ENCODE data around the gene USP7. TPM values are rescaled to one million over a fixed set of nuclear protein-coding genes. Genes with fewer than 3 reads are reported as not detected.
"Not testable (repeated sequence)": the region's sequence is repeated elsewhere in the genome, so short reads cannot be mapped to it uniquely, and the experiment has no call there.

Gene USP7
- total RNA-seq, 4 donors from 2014 or later: 125 to 139 (median 130) TPM

GRCh38 chr16:8848231-8848938, 115.3 kb downstream of the USP7 start:
- Histone ChIP-seq H3K27me3 (no peaks in the 10 kb centered on the region), H3K36me3 (peaks cover 0 to 50% (median 0%) of the 10 kb centered on the region in 3 donors), H3K4me3 (no peak overlapping the region), H3K9me3 (peaks cover 0 to 3% (median 0%) of the 10 kb centered on the region in 4 donors), H3K27ac (no peak overlapping the region), H3K4me1 (peaks cover 0 to 4% (median 2%) of the 10 kb centered on the region in 4 donors)
- peak in 1 of 3 donors; percentile 49 for DNase-seq
- no peak for TF ChIP-seq POLR2A (IDR thresholded peaks at IDR 0.05)
- no peak for TF ChIP-seq CTCF (IDR thresholded peaks at IDR 0.05)

- Histone ChIP-seq H3K36me3 (peaks cover 0 to 50% (median 0%) of the 10 kb centered on the region in 3 donors), H3K4me1 (peaks cover 0 to 4% (median 2%) of the 10 kb centered on the region in 4 donors), H3K27ac (no peak overlapping the region), H3K27me3 (no peaks in the 10 kb centered on the region), H3K9me3 (peaks cover 0 to 3% (median 0%) of the 10 kb centered on the region in 4 donors), H3K4me3 (no peak overlapping the region)
- DNase-seq: peak in 2 of 3 donors; percentile 37 to 44
- TF ChIP-seq POLR2A (IDR thresholded peaks at IDR 0.05): no peak
- TF ChIP-seq CTCF (IDR thresholded peaks at IDR 0.05): no peak
These were observed 116.1 kb downstream of the USP7 start for GRCh38 chr16:8847623-8848022.

- H3K27ac ChIP-seq: no peak overlapping the region
- peaks cover 0 to 3% (median 0%) of the 10 kb centered on the region in 4 donors for H3K9me3 ChIP-seq
- TF ChIP-seq POLR2A (IDR thresholded peaks at IDR 0.05): no peak
- TF ChIP-seq CTCF (IDR thresholded peaks at IDR 0.05): no peak
- no peaks in the 10 kb centered on the region for H3K27me3 ChIP-seq
- peaks cover 0 to 50% (median 0%) of the 10 kb centered on the region in 3 donors for H3K36me3 ChIP-seq
- peaks cover 0 to 4% (median 2%) of the 10 kb centered on the region in 4 donors for H3K4me1 ChIP-seq
- no peak overlapping the region for H3K4me3 ChIP-seq
- DNase-seq: no peak
These were observed 116.6 kb downstream of the USP7 start for GRCh38 chr16:8847145-8847544.

GRCh38 chr16:8846401-8846932, 117.2 kb downstream of the USP7 start:
- Histone ChIP-seq H3K4me3 (no peak overlapping the region), H3K27me3 (no peaks in the 10 kb centered on the region), H3K36me3 (peaks cover 0 to 49% (median 0%) of the 10 kb centered on the region in 3 donors), H3K27ac (no peak overlapping the region), H3K4me1 (peaks cover 0 to 4% (median 2%) of the 10 kb centered on the region in 4 donors), H3K9me3 (peaks cover 0 to 3% (median 0%) of the 10 kb centered on the region in 4 donors)
- TF ChIP-seq CTCF (IDR thresholded peaks at IDR 0.05) (no peak), POLR2A (IDR thresholded peaks at IDR 0.05) (no peak)
- peak in 1 of 3 donors; percentile 32 for DNase-seq

GRCh38 chr16:8845699-8846298, 117.9 kb downstream of the USP7 start:
- Histone ChIP-seq H3K36me3 (peaks cover 0 to 47% (median 0%) of the 10 kb centered on the region in 3 donors), H3K9me3 (peaks cover 0 to 3% (median 0%) of the 10 kb centered on the region in 4 donors), H3K4me3 (no peak overlapping the region), H3K27ac (no peak overlapping the region), H3K4me1 (peaks cover 0 to 4% (median 2%) of the 10 kb centered on the region in 4 donors), H3K27me3 (no peaks in the 10 kb centered on the region)
- no peak for DNase-seq
- TF ChIP-seq POLR2A (IDR thresholded peaks at IDR 0.05) (no peak), CTCF (IDR thresholded peaks at IDR 0.05) (no peak)

GRCh38 chr16:8843296-8843695, 120.4 kb downstream of the USP7 start:
- DNase-seq, H3K4me1 ChIP-seq, H3K4me3 ChIP-seq, H3K27ac ChIP-seq, H3K9me3 ChIP-seq, H3K27me3 ChIP-seq: not testable (repeated sequence)
- H3K36me3 ChIP-seq: peaks cover 0 to 23% (median 0%) of the 10 kb centered on the region in 3 donors

All from Peyer's patch (tissue), 4 donors.